IPS-15b (cell line): ENCODE results near the gene CCDC3.

Experiments
- H3K27me3 ChIP-seq: one replicate; pipeline ENCODE4 v1.6.1; 2013; ENCODE audit warnings: low read length; ENCODE audit not compliant: control insufficient read depth, insufficient read depth
- H3K36me3 ChIP-seq: one replicate; pipeline ENCODE4 v1.6.1; 2013; ENCODE audit warnings: low read length; ENCODE audit not compliant: control insufficient read depth, insufficient read depth
- H3K4me1 ChIP-seq: one replicate; pipeline ENCODE4 v1.6.1; 2013; ENCODE audit warnings: mild to moderate bottlenecking, low read length; ENCODE audit not compliant: control insufficient read depth, insufficient read depth
- H3K4me3 ChIP-seq: one replicate; pipeline ENCODE4 v1.5.1; 2013; ENCODE audit warnings: low read depth, low read length
- H3K9ac ChIP-seq: one replicate; pipeline ENCODE4 v1.6.1; 2013; ENCODE audit warnings: low read depth, mild to moderate bottlenecking, low read length
- H3K9me3 ChIP-seq: one replicate; pipeline ENCODE4 v1.6.1; 2013; ENCODE audit warnings: mild to moderate bottlenecking, low read length; ENCODE audit not compliant: control insufficient read depth, insufficient read depth

The CCDC3 gene

DNA sequence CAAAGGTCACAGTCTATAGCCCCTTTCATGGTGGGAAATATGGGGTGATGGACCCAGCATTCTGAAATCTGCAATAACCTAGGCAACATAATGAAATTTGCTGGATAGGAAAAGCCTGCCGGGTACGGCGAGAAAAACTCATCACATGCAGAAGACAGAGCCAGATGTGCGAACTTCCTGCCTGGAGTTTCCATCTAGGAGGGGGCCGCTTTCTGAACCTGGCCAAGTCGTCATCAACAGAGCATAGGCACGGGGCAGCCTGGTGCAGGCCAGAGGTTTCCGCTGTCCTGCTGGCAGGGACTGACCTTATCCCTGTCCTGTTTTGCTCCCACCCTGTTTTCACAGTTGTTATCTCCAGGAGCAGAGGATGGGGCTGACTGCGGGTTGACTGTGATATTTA, 27.4 kb downstream of the CCDC3 start:
- no peaks in the 10 kb centered on the region for H3K36me3 ChIP-seq
- no peaks in the 10 kb centered on the region for H3K4me1 ChIP-seq
- H3K27me3 ChIP-seq = no peaks in the 10 kb centered on the region
- no peak overlapping the region for H3K4me3 ChIP-seq
- H3K9ac ChIP-seq = no peak overlapping the region
- no peaks in the 10 kb centered on the region for H3K9me3 ChIP-seq

DNA sequence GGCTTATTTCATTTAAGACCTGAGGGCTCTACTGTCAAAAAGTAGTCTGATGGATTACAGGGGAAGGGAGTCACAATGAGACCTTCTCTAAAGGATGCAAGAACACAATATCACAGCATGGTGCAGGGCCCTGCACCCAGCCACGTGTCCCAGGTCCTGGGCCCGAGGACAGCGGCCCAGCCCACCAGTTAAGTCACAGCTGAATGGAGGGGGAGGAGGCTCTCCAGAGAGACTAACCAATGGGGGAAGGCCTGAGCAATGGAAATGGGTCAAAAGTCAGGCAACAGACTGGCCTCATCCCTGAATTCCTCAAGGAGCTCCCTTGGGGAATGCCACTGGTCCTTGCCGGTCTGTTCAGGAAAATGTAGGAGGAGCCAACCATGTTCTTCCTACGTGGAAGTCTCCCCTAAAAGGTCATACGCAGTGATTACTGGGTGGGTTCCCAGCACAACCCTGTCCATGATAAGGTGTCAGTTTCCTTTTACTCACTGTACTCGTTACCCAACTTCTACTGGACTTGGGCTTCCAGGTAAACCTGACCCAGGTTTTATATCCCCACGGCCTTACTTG, 28.3 kb downstream of the CCDC3 start:
- Histone ChIP-seq H3K9me3 (no peaks in the 10 kb centered on the region), H3K36me3 (no peaks in the 10 kb centered on the region), H3K27me3 (no peaks in the 10 kb centered on the region), H3K4me1 (no peaks in the 10 kb centered on the region), H3K9ac (no peak overlapping the region), H3K4me3 (no peak overlapping the region)

- no peaks in the 10 kb centered on the region for H3K36me3 ChIP-seq
- H3K4me1 ChIP-seq = no peaks in the 10 kb centered on the region
Observed at GRCh38 chr10:12972146-12972545, 29.4 kb downstream of the CCDC3 start.

DNA sequence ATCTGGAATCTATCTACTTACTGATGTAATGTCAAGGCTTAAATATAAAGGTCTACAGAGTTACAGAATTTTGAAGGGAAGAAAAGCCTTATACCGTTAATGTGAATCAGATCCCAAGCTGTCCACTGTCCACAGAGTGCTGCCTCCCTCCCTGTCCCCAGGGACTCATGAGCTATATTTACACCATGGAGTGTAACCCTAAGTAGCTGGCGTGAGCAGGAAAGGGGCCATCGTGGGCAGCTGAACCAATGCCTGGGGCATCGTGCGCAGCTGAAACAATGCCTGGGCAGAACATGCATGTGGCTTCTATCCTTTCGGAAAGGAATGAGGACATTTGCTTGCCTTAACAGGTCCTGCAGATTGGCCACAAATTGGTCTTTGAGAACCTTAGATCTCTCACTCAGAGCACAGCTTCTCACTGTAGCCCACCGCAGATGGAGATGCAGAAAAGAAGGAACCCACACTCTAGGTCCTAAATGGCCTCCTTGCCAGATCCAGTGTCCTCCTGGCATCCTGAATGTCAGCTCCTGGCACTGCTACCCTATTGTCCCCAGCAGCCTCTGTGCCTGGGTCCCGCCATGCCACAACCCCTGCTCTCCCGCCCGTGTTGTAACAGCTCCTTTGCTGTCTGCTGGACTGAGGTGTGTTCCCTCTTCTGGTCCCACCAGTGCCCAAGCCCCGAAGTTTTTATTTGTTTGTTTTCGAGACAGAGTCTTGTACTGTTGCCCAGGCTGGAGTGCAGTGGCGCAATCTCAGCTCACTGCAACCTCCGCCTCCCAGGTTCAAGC, 30.3 kb downstream of the CCDC3 start:
- no peaks in the 10 kb centered on the region for H3K4me1 ChIP-seq
- H3K4me3 ChIP-seq = no peak overlapping the region
- no peaks in the 10 kb centered on the region for H3K36me3 ChIP-seq
- no peaks in the 10 kb centered on the region for H3K27me3 ChIP-seq
- no peak overlapping the region for H3K9ac ChIP-seq
- no peaks in the 10 kb centered on the region for H3K9me3 ChIP-seq

More at GRCh38 chr10:12972146-12972545, 29.4 kb downstream of the CCDC3 start:
- Histone ChIP-seq H3K9ac (no peak overlapping the region), H3K27me3 (no peaks in the 10 kb centered on the region), H3K9me3 (no peaks in the 10 kb centered on the region), H3K4me3 (no peak overlapping the region)

DNA sequence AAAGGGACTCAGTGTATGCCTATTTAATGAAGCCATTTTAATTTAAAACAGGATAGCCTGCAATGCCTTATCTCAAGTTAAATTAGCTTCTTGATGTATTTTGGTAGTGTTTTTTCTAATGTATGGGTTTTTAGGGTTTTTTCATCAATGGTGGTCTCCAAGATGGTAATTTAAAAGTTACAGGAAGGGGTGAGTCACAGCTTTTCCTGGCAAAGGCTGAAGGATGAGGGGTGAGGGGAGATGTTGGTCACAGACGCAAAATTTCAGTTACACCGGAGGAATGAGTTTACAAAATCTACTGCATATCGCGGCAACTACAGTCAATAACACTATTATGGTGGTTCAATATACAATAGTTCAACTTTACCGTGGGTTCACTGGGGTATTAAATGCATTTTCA, 31.6 kb downstream of the CCDC3 start:
- Histone ChIP-seq H3K9ac (no peak overlapping the region), H3K4me1 (peaks cover 4% of the 10 kb centered on the region), H3K36me3 (no peaks in the 10 kb centered on the region), H3K27me3 (no peaks in the 10 kb centered on the region), H3K4me3 (no peak overlapping the region), H3K9me3 (no peaks in the 10 kb centered on the region)

DNA sequence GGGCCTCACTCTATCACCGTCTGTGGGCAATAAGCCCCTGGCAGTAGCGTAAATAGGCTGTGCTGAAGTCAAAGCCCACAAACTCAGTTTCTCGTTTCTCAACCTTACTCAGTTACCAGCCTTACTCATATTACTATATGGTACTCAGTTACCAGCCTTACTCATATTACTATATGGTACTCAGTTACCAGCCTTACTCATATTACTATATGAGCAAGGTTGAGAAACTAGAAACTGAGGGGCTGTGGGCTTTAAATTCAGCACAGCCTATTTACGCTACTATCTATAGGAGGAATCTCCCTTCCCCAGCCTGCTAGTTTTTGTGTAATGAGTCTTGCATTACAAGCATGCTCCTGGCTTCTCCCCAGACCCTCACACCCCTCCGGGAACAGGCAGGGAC, 35.4 kb downstream of the CCDC3 start:
- no peak overlapping the region for H3K4me3 ChIP-seq
- H3K9me3 ChIP-seq = no peaks in the 10 kb centered on the region
- H3K27me3 ChIP-seq = no peaks in the 10 kb centered on the region
- H3K4me1 ChIP-seq = peaks cover 4% of the 10 kb centered on the region
- no peak overlapping the region for H3K9ac ChIP-seq
- H3K36me3 ChIP-seq = no peaks in the 10 kb centered on the region

GRCh38 chr10:12965571-12965970, 35.9 kb downstream of the CCDC3 start:
- no peaks in the 10 kb centered on the region for H3K9me3 ChIP-seq
- no peaks in the 10 kb centered on the region for H3K27me3 ChIP-seq
- H3K4me1 ChIP-seq = peaks cover 4% of the 10 kb centered on the region
- H3K36me3 ChIP-seq = no peaks in the 10 kb centered on the region
- H3K4me3 ChIP-seq = no peak overlapping the region
- no peak overlapping the region for H3K9ac ChIP-seq

DNA sequence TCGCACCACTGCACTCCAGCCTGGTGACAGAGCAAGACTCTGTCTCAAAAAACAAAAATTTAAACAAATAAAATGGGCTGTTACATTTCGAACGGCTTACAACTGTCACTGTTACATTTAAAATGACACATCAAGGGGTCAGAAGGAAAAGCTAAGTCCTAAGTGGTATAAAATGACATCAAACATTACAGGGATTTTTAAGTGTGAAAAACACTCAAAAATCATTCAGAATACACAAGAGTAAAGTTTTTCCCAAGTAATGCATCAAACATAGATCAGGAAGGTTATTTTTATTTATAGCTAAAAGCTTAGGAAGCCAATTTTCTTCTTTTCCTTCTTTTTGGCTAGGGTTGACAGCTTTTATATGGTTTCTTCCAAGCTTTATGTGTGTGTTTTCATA, 39.0 kb downstream of the CCDC3 start:
- Histone ChIP-seq H3K4me1 (peaks cover 4% of the 10 kb centered on the region), H3K9ac (no peak overlapping the region), H3K9me3 (no peaks in the 10 kb centered on the region), H3K4me3 (no peak overlapping the region), H3K36me3 (no peaks in the 10 kb centered on the region), H3K27me3 (no peaks in the 10 kb centered on the region)

GRCh38 chr10:12961416-12962205, 39.9 kb downstream of the CCDC3 start:
- Histone ChIP-seq H3K9me3 (no peaks in the 10 kb centered on the region), H3K4me1 (peaks cover 4% of the 10 kb centered on the region), H3K4me3 (no peak overlapping the region)

GRCh38 chr10:12960941-12961340, 40.6 kb downstream of the CCDC3 start:
- Histone ChIP-seq H3K27me3 (no peaks in the 10 kb centered on the region), H3K36me3 (no peaks in the 10 kb centered on the region), H3K4me3 (no peak overlapping the region), H3K9me3 (no peaks in the 10 kb centered on the region), H3K9ac (no peak overlapping the region), H3K4me1 (peaks cover 4% of the 10 kb centered on the region)

More at GRCh38 chr10:12961416-12962205, 39.9 kb downstream of the CCDC3 start:
- H3K9ac ChIP-seq = no peak overlapping the region
- no peaks in the 10 kb centered on the region for H3K36me3 ChIP-seq
- H3K27me3 ChIP-seq = no peaks in the 10 kb centered on the region

DNA sequence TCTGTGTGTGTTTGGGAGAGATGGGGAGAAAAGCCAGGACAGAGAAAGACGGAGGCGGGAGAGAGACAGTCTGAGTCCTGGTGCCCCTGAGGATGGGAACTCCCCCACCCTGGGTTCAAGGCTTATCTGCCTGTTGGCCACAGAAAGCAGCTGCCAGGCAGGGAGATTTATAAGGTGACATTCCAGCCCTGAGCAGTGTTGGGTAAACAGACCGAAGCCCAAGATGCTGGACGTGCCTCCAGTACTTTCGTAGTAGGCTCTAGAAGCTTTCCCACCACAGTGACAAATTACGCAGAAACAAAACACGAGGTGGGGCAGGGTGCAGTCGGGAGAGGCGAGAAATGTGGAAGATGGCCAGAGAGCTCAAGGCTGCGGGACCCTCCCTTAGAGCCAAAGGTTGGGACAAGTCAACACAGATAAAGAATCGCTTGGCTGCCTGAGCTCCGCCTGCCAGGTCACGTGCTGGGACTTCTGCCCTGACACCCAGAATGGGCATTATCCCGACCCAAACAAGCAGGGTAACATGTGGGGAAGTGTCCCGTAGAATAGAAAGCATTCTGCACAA, 41.1 kb downstream of the CCDC3 start:
- Histone ChIP-seq H3K9ac (no peak overlapping the region), H3K9me3 (no peaks in the 10 kb centered on the region), H3K27me3 (no peaks in the 10 kb centered on the region), H3K4me1 (peaks cover under 1% of the 10 kb centered on the region), H3K4me3 (no peak overlapping the region), H3K36me3 (no peaks in the 10 kb centered on the region)
